Neuron (in vitro differentiated cells): ENCODE data around the gene MEIKIN.

Experiments used
- H2AFZ ChIP-seq: one replicate; pipeline ENCODE4 v1.6.1; 2013; ENCODE audit warnings: low read depth, mild to moderate bottlenecking, inconsistent platforms, low read length, moderate library complexity
- H3K27me3 ChIP-seq: one replicate; pipeline ENCODE4 v1.6.1; 2013; ENCODE audit warnings: low read length; ENCODE audit not compliant: insufficient read depth
- H3K36me3 ChIP-seq: one replicate; pipeline ENCODE4 v1.6.1; 2013; ENCODE audit warnings: low read length; ENCODE audit not compliant: insufficient read depth
- H3K4me1 ChIP-seq: one replicate; pipeline ENCODE4 v1.6.1; 2013; ENCODE audit warnings: low read length; ENCODE audit not compliant: insufficient read depth
- H3K4me3 ChIP-seq: 2 replicates; pipeline ENCODE4 v1.5.1; 2013; ENCODE audit warnings: mild to moderate bottlenecking, low read length, moderate library complexity
- H3K9me3 ChIP-seq: one replicate; pipeline ENCODE4 v1.6.1; 2013; ENCODE audit warnings: low read length

The MEIKIN gene

DNA sequence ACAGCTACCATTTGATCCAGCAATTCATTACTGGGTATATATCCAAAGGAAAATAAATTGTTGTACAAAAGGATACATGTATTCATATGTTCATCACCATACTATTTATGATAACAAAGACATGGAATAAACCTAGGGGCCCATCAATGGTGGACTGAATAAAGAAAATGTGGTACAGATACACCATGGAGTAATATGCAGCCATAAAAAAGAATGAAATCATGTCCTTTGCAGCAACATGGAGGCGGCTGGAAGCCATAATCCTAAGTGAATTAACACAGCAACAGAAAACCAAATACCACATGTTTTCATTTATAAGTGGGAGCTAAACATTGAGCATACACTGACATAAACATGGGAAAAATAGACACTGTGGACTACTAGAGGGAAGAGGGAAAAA, 185.8 kb downstream of the MEIKIN start:
- Histone ChIP-seq H3K4me1 (no peaks in the 10 kb centered on the region), H2AFZ (no peak overlapping the region), H3K4me3 (no peak overlapping the region), H3K9me3 (peaks cover 10% of the 10 kb centered on the region), H3K36me3 (peaks cover 4% of the 10 kb centered on the region), H3K27me3 (no peaks in the 10 kb centered on the region)

DNA sequence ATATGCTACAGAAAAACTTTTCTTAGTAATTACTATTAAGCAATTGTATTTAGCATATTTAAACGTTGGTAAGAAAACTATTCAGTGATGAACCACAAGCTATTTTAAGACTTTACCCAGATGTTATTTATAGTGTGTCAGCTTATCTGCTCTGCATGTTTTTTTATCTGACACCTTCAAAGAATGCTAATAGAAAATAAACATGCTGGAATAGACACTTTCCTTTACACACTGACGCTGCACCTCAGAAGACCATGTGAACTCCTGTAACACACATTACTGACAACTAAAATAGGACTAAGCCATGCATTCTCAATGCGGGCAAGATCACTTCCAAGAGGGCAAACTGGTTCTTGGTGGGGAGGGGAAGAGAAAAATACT, 187.0 kb downstream of the MEIKIN start:
- Histone ChIP-seq H3K36me3 (no peaks in the 10 kb centered on the region), H3K4me3 (no peak overlapping the region), H3K9me3 (peaks cover 3% of the 10 kb centered on the region), H3K27me3 (no peaks in the 10 kb centered on the region), H3K4me1 (no peaks in the 10 kb centered on the region), H2AFZ (no peak overlapping the region)

DNA sequence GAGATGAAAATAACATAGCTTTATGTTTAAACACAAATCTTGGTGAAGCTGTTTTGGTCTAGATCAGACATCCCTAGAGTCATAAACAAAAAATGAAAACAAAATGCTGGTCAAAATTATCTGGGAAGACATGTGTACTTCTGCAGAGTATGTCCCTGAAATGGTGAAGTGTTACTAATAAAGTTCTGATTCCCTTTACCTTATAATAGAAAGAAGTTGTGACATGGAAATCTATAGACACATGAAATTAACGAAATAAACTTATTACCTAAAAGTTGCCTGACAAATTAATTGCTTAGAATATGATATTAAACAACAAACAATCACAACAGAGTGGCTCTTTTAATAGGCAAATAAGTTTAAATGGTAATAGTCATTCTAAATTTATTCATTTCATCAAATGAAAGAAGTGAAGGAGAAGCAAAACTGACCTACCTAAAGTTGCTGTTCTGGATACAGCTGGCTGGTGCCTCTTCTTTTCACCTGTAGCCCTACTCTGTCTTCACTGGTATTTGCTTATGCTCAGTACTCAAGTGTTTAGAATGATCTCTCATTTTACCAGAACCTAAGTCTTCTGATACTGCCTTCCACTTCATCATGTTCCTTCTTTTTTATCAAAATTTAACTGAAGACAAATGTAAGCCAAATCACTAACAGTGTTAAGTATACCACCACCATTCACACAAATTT, 187.5 kb downstream of the MEIKIN start:
- Histone ChIP-seq H3K4me3 (no peak overlapping the region), H3K9me3 (peaks cover 3% of the 10 kb centered on the region), H2AFZ (no peak overlapping the region), H3K27me3 (no peaks in the 10 kb centered on the region), H3K4me1 (no peaks in the 10 kb centered on the region), H3K36me3 (no peaks in the 10 kb centered on the region)
